ENCODE data around the gene SYT6.

DNA sequence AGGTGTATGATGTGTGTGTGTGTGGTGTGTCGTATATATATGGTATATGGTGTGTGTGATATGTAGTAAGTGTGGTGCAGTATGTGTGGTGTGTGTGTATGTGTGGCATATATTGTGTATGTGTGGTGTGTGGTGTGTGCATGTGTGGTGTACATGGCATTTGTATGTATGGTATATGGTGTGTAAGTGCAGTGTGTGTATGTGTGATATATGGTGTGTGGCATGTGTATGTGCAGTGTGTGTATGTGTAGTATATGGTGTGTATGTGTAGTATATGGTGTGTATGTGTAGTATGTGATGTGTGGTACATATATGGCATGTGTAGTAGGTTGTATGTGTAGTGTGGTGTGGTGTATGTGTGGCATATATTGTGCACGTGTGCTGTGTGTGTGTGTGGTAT lies 99.5 kb downstream of the SYT6 start:
- TF ChIP-seq POLR2A (IDR thresholded peaks at IDR 0.05; ENCODE audit: borderline replicate concordance, extremely low read depth, insufficient read depth, insufficient read length), result no peak
- no peak for TF ChIP-seq MAX (IDR thresholded peaks at IDR 0.05)
- no peak for TF ChIP-seq ZNF274 (IDR thresholded peaks at IDR 0.05; ENCODE audit: low read depth, low read length)
- TF ChIP-seq SIN3A (IDR thresholded peaks at IDR 0.05; ENCODE audit: low read depth), result no peak
